Muscle of back (tissue), 11 donors: ENCODE results near the gene DLG2. TPM values are rescaled to one million over a fixed set of nuclear protein-coding genes. Genes with fewer than 3 reads are reported as not detected.

Experiments used
- DNase-seq, 3 donors: peaks; one replicate each; pipeline versions ENCODE4 v3.0.0 to v3.0.0-alpha.2; 2013
- polyA plus RNA-seq, 10 donors: library from polyadenylated mRNA; unstranded; fragments of 120-200 nt; gene quantifications; one replicate each; pipeline ENCODE4 v1.2.1, GENCODE V29; 2013; ENCODE audit not compliant: insufficient read length in 10 of 10

DLG2 gene
- polyA plus RNA-seq, 10 donors, result 7.0 to 15.2 (median 10.4) TPM

DNA sequence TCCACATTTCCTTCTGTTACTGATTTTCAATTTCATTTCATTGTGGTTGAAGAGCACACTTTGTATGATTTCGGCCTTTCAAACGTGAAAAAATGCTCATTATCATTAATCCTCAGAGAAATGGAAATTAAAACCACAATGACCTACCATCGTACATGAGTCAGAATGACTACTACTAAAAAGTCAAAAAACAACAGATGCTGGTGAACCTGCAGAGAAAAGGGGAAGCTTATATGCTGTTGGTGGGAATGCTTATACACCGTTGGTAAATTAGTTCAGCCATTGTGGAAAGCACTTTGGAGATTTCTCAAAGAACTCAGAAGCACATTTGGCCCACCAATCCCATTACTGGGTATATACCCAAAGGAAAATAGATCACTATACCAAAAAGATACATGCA is 57.6 kb downstream of the DLG2 start:
- no peak for DNase-seq

DNA sequence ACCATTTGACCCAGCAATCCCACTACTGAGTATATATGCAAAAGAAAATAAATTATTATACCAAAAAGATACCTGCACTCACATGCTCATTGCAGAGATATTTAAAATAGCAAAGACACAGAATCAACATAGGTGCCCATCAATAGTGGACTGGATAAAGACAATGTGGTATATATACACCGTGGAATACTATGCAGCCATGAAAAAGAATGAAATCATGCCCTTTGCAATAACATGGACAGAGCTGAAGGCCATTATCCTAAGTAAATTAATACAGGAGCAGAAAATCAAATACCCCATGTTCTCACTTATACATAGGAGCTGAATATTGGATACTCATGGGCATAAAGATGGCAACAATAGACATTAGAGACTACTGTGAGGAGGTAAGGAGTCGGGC is 68.7 kb downstream of the DLG2 start:
- no peak for DNase-seq

DNA sequence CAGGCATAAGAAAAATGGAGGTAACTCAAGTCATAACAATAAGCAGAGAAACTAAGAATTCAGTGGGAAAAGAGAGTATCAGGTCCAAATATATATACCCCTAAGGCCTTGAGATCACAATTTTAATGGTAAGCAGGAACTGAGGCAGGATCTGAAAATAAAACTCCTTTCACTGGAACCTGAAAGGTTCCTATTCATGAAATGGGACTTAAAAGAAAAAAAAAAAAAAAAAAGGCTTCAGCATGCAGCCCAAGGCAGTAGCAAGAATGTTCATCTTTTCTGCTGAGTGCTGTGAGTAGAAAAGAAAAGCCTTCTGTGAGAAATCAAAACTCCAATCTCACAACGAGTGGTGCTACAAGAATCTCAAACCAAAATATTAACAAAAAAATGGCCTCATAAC is 75.3 kb downstream of the DLG2 start:
- DNase-seq, result no peak

DNA sequence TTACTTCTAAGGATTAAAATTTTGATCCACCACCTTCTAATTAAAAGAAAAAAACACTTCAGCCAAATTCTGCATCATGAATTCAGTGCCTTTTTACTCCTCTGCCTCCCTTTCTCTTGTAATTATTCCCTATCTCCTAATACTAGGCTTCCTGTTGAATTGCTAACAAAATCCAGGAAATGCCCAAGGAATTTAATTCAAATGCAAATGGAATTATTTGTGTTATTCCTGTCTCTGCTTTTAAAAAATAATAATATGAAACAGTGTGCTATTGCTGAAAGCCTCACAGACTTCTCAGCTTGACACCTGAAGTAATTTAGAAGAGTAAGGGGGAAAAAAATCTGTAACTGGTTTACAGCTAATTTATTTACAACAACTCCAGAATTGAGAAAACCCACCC is 85.5 kb downstream of the DLG2 start:
- DNase-seq, result no peak

DNA sequence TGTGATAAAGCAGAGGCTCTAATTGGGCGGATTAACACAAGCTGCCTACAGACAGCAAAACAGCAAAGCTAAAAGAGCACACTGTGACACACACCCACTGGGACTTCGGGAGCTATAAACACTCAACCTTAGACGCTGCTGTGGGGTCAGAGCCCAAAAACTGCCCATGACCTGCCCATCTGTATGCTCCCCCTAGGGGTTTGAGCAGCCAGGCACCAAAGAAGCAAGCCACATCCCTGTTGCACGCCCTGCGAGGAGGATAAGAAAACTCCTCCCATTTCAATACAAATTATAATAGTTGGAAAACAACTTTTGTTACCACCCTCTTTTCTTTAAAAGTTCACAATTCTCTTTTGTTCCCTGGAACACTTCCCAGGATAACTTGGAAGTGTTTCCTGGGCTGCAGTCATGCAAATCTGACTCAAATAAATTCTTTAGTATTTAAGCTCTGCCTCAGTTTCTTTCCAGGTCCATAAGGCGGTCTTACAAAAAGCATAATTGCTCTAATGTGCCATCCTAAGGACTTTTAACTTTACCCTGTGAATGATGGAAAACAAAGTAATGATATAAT is 86.4 kb downstream of the DLG2 start:
- DNase-seq, result peak; percentile 49 to 80 (median 71)

DNA sequence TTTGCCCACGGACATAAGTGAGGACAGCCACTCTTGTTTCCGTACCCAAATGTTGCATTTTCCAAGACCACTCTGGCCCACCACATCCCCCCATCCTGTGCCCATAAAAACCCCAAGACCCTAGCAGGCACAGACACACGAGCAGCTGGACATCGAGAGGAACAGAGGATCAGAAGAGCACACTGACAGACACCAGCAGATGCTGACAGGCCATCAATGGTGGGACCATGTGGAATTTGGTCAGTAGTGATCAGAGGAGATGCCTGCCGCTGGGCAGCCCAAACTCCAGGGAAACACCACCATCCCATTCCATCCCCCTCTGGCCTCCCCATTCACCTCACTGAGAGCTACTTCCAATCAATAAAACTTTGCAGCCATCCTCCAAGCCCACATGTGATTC is 87.0 kb downstream of the DLG2 start:
- DNase-seq, result peak in 1 of 3 donors; percentile 10

DNA sequence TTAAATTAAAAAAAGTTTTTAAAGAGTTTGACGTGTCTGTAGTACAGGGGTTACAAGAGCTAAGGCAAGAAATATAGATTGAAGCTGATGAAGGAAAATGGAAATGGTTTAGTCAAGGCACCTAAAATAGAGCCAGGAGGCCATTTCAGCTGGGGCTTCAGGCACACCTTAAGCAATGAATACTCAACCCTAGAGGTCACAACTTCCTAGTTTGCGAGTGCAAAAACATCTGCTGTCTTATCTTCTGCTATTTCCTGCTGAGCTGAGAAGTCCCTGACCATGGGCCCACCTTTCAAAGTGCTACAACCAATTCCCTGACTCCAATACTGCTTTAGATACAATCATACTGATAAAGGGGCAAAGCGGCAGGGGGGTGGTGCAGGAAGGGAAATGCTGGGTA is 87.4 kb downstream of the DLG2 start:
- DNase-seq, result peak in 1 of 3 donors; percentile 3

DNA sequence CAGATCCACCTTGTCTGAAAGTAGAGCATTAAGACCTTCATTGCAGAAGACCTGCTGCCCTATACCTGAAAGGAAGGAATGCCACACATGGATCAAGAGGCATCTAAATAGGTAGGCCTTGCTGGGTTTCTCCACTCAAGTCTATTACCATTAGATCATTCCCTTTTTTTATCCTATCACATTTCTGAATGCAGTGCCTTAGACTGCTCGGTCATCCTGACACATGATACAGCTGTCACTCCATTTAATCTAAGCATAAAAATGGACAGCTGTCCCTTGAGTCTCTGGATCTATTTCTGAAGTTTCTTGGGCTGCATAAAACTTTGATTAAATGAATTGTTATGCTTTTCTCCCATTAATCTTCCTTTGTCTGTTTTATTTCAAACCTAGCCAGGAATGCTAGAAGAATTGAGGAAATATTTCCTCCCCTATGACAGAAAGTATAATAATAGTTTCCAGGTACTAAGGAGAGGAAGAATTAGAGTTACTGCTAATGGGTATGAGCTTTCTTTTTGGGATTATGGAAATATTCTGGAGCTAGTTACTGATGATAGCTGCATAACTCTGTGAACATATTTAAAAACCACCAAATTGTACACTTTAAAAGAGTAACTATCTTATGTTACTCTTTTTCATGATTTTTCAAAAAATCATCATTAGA is 88.0 kb downstream of the DLG2 start:
- peak in 2 of 3 donors; percentile 21 to 43 for DNase-seq

DNA sequence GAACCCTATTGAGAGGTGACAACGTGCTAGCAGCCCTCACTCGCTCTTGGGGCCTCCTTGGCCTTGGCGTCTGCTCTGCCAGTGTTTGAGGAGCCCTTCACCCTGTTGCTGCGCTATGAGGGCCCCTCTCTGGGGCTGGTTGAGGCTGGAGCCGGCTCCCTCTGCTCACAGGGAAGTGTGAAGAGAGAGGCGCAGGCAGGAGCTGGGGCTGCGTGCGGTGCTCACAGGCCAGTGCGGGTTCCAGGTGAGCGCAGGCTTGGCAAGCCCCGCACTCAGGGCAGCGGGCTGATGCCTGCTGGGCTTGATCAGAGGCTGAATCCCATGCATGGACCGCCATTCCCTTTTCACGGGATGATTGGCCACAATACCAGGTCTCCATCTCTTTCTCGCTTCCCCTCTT is 90.7 kb downstream of the DLG2 start:
- DNase-seq, result no peak

DNA sequence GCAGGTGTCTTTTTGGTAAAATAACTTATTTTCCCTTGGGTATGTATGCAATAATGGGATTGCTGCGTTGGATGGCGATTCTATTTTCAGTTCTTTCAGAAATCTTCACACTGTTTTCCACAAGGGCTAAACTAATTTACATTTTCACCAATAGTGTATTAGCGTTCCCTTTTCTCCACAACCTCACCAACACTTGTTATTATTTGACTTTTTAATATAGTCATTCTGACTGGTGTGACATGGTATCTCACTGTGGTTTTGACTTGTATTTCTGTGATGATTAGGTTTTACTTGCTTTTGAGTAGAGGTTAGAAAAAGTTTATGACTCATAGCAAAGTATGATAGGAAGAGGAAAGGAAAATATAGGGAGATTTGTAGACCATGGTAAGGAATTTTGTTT is 92.3 kb downstream of the DLG2 start:
- DNase-seq, result no peak

DNA sequence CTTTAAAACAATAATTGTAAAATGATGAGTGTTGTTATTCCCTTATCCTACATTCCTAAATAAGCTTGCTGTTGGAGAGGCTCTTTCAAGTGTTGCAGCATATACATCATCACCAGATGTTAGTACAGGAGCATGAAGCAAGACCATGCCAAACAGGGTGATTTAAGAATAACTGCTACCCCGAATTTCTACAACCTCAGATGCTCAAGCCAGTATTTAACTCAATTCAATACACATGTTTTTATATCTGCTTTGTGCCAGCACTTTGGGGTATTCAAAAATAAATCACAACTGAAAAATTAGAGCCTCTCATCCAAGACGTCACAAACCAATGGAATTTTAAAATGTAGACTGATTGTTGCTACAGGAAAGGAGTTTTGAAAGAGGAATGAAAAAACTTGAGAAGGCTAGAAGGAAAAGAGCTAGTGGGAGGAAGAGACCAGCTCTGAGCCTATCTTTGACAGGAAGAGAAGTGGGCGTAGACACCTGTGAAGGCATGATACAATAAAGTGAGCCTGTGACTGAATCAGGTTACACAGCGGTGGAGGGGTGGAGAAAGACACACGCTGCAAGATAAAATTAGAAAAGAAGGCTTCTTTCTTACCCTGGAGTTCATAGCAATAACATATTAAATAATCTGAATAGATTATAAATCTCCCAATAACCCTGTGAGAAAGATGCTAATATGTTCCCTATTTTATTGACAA is 95.8 kb downstream of the DLG2 start:
- peak in 2 of 3 donors; percentile 30 to 61 for DNase-seq

DNA sequence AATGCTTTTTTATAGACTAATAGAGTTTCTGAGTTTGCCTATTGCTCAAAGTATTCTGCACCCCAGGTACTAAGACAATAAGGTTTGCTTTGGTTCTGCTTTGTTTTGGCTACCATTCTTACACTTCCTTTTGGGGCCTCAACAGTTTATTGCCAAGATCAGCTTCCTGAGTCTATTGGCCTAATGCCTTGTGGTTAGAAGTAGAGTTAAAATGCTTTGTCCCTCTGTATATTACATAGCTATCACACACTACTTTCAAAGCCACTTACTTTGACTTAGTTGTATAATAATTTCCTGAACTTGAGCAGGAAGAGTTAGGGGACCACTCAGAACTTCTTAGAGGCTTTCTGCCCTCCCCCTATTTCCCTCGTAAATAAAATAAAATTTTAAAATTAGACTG is 96.5 kb downstream of the DLG2 start:
- DNase-seq, result peak in 1 of 3 donors; percentile 47

DNA sequence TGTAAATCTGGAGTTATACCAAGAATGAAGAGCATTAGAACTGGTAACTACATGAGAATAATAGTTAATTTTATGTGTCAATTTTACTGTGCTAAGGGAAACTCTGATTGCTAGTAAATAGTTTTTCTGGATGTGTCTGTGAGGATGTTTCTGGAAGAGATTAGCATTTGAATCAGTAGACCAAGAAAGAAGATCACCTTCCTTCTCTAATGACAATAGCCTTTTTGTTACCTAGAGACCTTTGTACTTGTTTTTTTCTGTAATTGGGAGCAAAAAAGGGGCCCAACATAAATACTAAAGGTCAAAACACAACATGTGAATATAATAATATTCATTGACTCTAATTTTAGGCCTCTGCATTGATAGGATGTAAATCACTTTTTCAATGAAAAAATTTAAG is 100.6 kb downstream of the DLG2 start:
- peak in 1 of 3 donors; percentile 1 for DNase-seq

DNA sequence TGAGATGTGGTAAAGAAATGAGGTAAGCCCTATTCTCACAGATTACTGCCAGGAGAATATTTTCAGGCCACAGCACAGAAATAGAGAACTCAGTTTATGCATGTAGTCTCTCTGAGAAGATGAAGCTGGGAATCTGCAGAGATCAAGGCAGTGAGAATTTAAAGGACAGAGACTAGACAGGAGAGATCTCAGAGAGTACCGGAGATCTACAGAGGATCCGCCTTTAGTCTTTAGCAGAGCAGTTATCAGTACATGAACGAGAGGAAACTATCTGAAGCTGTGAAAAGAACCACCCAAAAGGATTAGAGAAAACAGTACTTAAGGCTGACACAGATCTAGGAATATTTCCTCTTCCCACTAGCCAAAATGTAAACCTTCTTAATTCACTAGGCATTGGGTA is 101.5 kb downstream of the DLG2 start:
- DNase-seq, result peak in 1 of 3 donors; percentile 13

DNA sequence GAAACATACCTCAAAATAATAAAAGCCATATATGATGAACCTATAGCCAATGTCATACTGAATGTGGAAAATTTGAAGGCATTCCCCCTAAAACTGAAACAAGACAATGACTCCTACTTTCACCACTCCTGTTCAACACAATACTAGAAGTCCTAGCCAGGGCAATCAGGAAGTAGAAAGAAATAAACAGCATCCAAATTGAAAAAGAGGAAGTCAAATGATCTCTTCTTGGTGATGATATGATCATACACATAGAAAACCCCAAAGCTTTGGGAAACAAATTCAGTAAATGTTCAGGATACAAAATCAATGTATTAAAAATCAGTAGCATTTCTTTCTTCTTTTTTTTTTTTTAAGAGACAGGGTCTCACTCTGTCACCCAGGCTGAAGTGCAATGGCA is 109.9 kb downstream of the DLG2 start:
- DNase-seq, result no peak

DNA sequence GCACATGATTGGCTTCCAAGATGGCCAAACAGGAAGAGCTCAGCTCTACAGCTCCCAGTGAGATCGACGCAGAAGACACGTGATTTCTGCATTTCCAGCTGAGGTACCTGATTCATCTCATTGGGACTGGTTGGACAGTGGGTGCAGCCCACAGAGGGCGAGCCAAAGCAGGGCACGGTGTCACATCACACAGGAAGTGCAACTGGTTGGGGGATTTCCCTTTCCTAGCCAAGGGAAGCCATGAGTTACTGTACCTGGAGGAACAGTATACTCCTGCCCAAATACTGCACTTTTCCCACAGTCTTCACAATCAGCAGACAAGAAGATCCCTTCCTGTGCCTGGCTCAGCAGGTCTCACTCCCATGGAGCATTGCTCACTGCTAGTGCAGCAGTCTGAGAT is 131.2 kb downstream of the DLG2 start:
- DNase-seq, result no peak

DNA sequence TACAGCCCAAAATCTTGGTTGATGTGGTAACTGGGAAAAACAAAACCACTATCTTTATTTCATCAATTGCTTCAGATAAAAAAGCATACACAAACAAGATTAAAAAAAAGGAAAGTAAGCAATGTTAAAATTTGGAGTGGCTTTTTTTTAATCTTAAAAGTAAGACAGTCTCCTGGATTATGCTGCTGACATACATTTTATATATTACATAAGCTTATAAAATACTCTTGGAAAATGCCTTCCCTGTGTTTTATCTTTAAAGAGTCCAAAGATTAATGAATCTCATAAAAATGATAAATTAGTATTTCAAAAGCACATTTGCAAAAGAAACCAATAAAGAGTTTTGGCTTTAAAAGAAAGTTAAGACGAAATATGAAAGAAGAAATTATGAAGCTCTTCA is 132.7 kb downstream of the DLG2 start:
- no peak for DNase-seq

DNA sequence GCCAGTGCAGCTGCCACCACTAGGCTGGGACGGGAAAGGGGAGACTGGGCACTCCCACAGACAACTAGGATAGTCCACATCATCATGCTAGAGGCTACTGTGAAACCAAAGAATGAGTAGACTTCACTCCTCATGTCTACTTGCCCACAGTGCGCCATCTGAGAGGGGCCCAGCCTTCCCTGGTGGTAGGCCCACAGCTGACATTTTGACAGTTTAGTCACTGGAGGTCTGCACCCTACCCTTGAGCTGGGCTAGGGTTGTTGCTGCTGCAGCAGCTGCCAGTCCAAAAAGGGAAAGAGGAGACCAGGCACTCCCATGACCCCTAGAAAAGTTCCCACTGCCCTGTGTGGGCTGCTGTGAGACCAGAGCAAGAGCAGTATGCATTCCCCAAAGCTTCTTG is 141.2 kb downstream of the DLG2 start:
- DNase-seq, result no peak

DNA sequence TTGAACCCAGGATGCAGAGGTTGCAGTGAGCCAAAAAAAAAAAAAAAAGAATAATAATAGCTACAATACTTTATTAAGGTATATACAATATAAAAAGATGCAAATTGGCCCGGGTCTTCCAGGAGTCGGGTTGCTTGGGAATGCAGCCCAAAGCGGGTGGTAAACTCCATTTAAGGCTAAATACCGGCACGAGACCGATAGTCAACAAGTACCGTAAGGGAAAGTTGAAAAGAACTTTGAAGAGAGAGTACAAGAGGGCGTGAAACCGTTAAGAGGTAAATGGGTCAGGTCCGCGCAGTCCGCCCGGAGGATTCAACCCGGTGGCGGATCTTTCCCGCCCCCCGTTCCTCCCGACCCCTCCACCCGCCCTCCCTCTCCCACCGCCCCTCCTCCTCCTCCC is 143.3 kb downstream of the DLG2 start:
- peak; percentile 1 to 17 (median 4) for DNase-seq

DNA sequence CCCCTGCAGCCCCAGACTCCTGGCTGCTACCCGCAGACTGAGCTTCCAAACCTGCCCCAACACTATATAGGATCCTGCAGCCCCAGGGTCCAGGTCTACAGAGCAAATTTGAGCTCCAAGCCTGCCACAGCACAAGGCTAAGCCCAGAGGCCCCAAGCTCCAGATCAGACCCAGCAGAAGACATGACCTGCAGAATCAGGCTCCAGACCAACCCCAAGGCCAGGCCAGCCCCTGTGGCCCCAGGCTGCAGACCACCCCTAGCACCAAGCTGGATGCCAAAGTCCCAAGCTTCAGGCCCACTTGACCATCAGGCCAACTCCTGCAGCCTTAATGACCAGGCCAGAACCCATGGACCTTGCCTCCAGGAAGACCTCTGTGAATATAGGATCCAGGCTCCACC is 145.3 kb downstream of the DLG2 start:
- no peak for DNase-seq

DNA sequence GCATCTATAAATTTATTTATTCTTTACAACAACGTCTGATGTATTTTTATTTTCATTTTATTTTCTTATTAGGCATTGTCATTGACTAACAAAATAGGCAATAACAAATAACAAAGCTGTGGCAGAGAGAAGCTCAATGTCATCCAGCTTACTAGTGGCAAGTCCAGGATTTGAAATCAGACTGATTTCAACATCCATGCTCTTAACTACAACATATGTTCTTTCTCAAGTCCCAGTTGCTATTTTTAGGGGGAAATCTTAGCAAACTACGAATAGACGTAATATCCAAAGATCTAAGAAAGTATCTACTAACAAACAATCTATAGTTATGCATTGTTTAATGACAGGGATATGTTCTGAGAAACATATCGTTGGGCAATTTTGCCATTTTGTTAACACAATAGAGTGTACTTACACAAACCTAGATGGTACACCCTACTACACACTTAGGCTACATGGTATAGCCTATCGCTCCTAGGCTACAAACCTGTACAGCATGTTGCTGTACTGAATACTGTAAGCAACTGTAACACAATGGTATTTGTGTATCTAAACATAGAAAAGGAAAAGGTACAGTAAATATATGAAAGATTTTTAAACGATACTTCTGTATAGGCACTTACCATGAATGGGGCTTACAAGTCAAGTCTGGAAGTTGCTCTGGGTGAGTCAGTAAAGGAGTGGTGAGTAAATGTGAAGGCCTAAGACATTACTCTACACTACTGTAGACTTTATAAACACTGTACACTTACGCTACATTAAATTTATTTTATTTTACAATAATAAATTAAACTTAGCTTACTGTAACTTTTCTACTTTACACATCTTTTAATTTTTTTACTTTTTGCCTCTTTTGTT is 151.3 kb downstream of the DLG2 start:
- no peak for DNase-seq

DNA sequence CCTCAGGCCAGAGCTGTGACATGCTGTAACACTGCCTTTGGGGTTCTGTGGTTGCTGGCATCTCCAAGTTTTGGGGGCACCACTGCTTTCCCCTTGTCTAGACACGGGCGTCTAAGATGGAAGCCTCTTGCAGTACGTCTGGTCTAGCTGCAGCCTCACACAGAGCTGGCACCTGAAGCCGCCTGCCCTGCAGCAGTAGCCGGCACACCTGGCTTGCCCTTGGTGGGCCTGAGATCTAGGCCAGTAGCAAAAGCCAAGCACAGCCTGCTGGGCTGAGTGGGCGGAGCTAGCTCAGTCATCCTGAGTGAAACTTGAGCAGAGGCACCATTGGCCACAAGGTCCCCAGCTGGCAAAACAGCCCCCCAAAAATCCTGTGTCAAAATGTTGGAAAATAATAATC is 154.2 kb downstream of the DLG2 start:
- no peak for DNase-seq
